H9 (cell line): ENCODE measurements around the gene STAMBPL1. TPM values are rescaled to one million over a fixed set of nuclear protein-coding genes. Genes with fewer than 3 reads are reported as not detected.

Experiments used
- DNase-seq: peaks from one replicate; pipeline ENCODE4 v3.0.0-alpha.2; 2017
- H2AFZ ChIP-seq: one replicate; pipeline ENCODE4 v1.6.1; 2013; ENCODE audit warnings: mild to moderate bottlenecking, low read length, control low read depth, moderate library complexity
- H2AK5ac ChIP-seq: 2 replicates; pipeline ENCODE4 v1.6.1; 2013; ENCODE audit warnings: low read length, control low read depth, mixed read lengths; ENCODE audit not compliant: insufficient read length
- H2BK120ac ChIP-seq: one replicate; pipeline ENCODE4 v1.6.1; 2013; ENCODE audit warnings: low read depth, mild to moderate bottlenecking, low read length, control low read depth, inconsistent platforms; ENCODE audit not compliant: poor library complexity, severe bottlenecking
- H2BK12ac ChIP-seq: 2 replicates; pipeline ENCODE4 v1.6.1; 2013; ENCODE audit warnings: low read length, control low read depth, mixed read lengths, low read depth; ENCODE audit not compliant: insufficient read length
- H2BK15ac ChIP-seq: 2 replicates; pipeline ENCODE4 v1.6.1; 2013; ENCODE audit warnings: low read depth, low read length, control low read depth
- H2BK20ac ChIP-seq: one replicate; pipeline ENCODE4 v1.6.1; 2013; ENCODE audit warnings: low read depth, mild to moderate bottlenecking, low read length, control low read depth, inconsistent platforms; ENCODE audit not compliant: poor library complexity, severe bottlenecking
- H2BK5ac ChIP-seq: 2 replicates; pipeline ENCODE4 v1.6.1; 2013; ENCODE audit warnings: low read length, control low read depth, mixed read lengths; ENCODE audit not compliant: insufficient read length
- H3K14ac ChIP-seq: 2 replicates; pipeline ENCODE4 v1.6.1; 2013; ENCODE audit warnings: low read length, control low read depth; ENCODE audit not compliant: insufficient read depth
- H3K18ac ChIP-seq: 2 replicates; pipeline ENCODE4 v1.6.1; 2013; ENCODE audit warnings: low read depth, mild to moderate bottlenecking, mixed read lengths, low read length, control low read depth; ENCODE audit not compliant: insufficient read length
- H3K23ac ChIP-seq: 2 replicates; pipeline ENCODE4 v1.6.1; 2013; ENCODE audit warnings: low read length, control low read depth, mixed read lengths, low read depth; ENCODE audit not compliant: insufficient read length
- H3K23me2 ChIP-seq: 2 replicates; pipeline ENCODE4 v1.6.1; 2013; ENCODE audit warnings: low read depth, mild to moderate bottlenecking, mixed read lengths, low read length, control low read depth; ENCODE audit not compliant: insufficient read length, poor library complexity, severe bottlenecking
- H3K27ac ChIP-seq: 2 replicates; pipeline ENCODE4 v1.5.1; 2013; ENCODE audit warnings: low read length, control low read depth, mixed read lengths, low read depth; ENCODE audit not compliant: insufficient read length
- H3K27me3 ChIP-seq: 2 replicates; pipeline ENCODE4 v1.6.1; 2013; ENCODE audit warnings: low read length, control low read depth, inconsistent platforms; ENCODE audit not compliant: insufficient read depth
- H3K4ac ChIP-seq: 2 replicates; pipeline ENCODE4 v1.6.1; 2013; ENCODE audit warnings: low read depth, mild to moderate bottlenecking, control low read depth, inconsistent platforms, low read length, moderate library complexity
- H3K4me1 ChIP-seq: 2 replicates; pipeline ENCODE4 v1.6.1; 2013; ENCODE audit warnings: low read length, control low read depth, inconsistent platforms; ENCODE audit not compliant: insufficient read depth
- H3K4me2 ChIP-seq: 2 replicates; pipeline ENCODE4 v1.6.1; 2013; ENCODE audit warnings: low read length, control low read depth, mixed read lengths; ENCODE audit not compliant: insufficient read length, insufficient read depth
- H3K56ac ChIP-seq: 2 replicates; pipeline ENCODE4 v1.6.1; 2013; ENCODE audit warnings: low read depth, mild to moderate bottlenecking, mixed read lengths, low read length, control low read depth; ENCODE audit not compliant: insufficient read length
- H3K79me1 ChIP-seq: 2 replicates; pipeline ENCODE4 v1.6.1; 2013; ENCODE audit warnings: low read depth, mild to moderate bottlenecking, moderate library complexity, low read length, control low read depth, inconsistent platforms; ENCODE audit not compliant: insufficient read depth, poor library complexity, severe bottlenecking
- H3K79me2 ChIP-seq: 2 replicates; pipeline ENCODE4 v1.6.1; 2013; ENCODE audit warnings: low read length, control low read depth, inconsistent platforms; ENCODE audit not compliant: insufficient read depth
- H3K9ac ChIP-seq: 2 replicates; pipeline ENCODE4 v1.6.1; 2013; ENCODE audit warnings: low read length, control low read depth, mixed read lengths; ENCODE audit not compliant: insufficient read length; ENCODE audit errors: extremely low read depth
- H3K9me3 ChIP-seq: one replicate; pipeline ENCODE4 v1.6.1; 2013; ENCODE audit warnings: low read depth, low read length, inconsistent platforms; ENCODE audit not compliant: control insufficient read depth
- H3T11ph ChIP-seq: one replicate; pipeline ENCODE4 v1.6.1; 2013; ENCODE audit warnings: mild to moderate bottlenecking, low read length, control low read depth, inconsistent platforms
- H4K20me1 ChIP-seq: one replicate; pipeline ENCODE4 v1.6.1; 2013; ENCODE audit not compliant: control insufficient read depth, insufficient read length, insufficient read depth
- H4K5ac ChIP-seq: 2 replicates; pipeline ENCODE4 v1.6.1; 2013; ENCODE audit warnings: low read depth, mild to moderate bottlenecking, mixed read lengths, low read length, control low read depth; ENCODE audit not compliant: insufficient read length
- H4K8ac ChIP-seq: replicated peaks from 2 replicates; pipeline ENCODE4 v1.6.1; 2013; ENCODE audit warnings: low read length, control low read depth, mixed read lengths, low read depth; ENCODE audit not compliant: insufficient read length
- H4K91ac ChIP-seq: 2 replicates; pipeline ENCODE4 v1.6.1; 2013; ENCODE audit warnings: low read depth, mild to moderate bottlenecking, moderate library complexity, mixed read lengths, low read length, control low read depth; ENCODE audit not compliant: insufficient read length
- H3K27ac Mint-ChIP-seq, 3 experiments: 2 replicates in 2 of 3; 3 replicates in 1 of 3; pipeline ENCODE4 v1.8.0; 2020 to 2021; ENCODE audit warnings: mixed read lengths in 3 of 3, mild to moderate bottlenecking in 1 of 3, moderate library complexity in 1 of 3
- H3K27me3 Mint-ChIP-seq: 2 replicates; pipeline ENCODE4 v1.8.0; 2021; ENCODE audit warnings: low read depth, mild to moderate bottlenecking, moderate library complexity, mixed read lengths
- H3K36me3 Mint-ChIP-seq, 3 experiments: 2 replicates in 2 of 3; 3 replicates in 1 of 3; pipeline ENCODE4 v1.8.0; 2020 to 2021; ENCODE audit warnings: low read depth in 3 of 3, mixed read lengths in 3 of 3; ENCODE audit not compliant: insufficient read depth in 1 of 3
- H3K4me1 Mint-ChIP-seq, 2 experiments: 2 replicates each; pipeline ENCODE4 v1.8.0; 2020; ENCODE audit warnings: mixed read lengths in 2 of 2
- H3K4me3 Mint-ChIP-seq, 2 experiments: 2 replicates in 1 of 2; 3 replicates in 1 of 2; pipeline ENCODE4 v1.8.0; 2020 to 2021; ENCODE audit warnings: mild to moderate bottlenecking in 2 of 2, mixed read lengths in 2 of 2, moderate library complexity in 1 of 2
- H3K9me3 Mint-ChIP-seq, 2 experiments: 2 replicates in 1 of 2; 3 replicates in 1 of 2; pipeline ENCODE4 v1.8.0; 2020; ENCODE audit warnings: mild to moderate bottlenecking in 2 of 2, mixed read lengths in 2 of 2, moderate library complexity in 1 of 2
- CTCF ChIP-seq: fragments of 200-600 bp; sonication (generic); conservative IDR thresholded peaks from 3 replicates; pipeline ENCODE4 v1.8.0; 2021; ENCODE audit warnings: antibody characterized with exemption, mild to moderate bottlenecking
- WGBS: extraction: QIAGEN DNeasy Blood & Tissue Kit; methylation state at CpG from one replicate; pipeline ENCODE4 v1.1.7; 2013; ENCODE audit warnings: missing lambda C conversion rate, low lambda C conversion rate, mixed read lengths; ENCODE audit not compliant: insufficient read length; ENCODE audit errors: extremely low coverage; 5-methylcytosine and 5-hydroxymethylcytosine counted together
- total RNA-seq: library from RNA; stranded (reverse); gene quantifications from 2 replicates; pipeline ENCODE4 v1.2.1, GENCODE V29; 2021

The STAMBPL1 gene
- total RNA-seq, 1 experiment from 2014 or later, result 3.2 TPM

GRCh38 chr10:88896994-88897853, 17.2 kb downstream of the STAMBPL1 start:
- Mint-ChIP-seq H3K9me3 (no peaks in the 10 kb centered on the region), H3K27me3 (no peaks in the 10 kb centered on the region), H3K4me3 (no peak overlapping the region), H3K27ac (peak overlapping the region in 2 of 3 experiments; percentile 1 to 30; a peak in 3 of 7 replicates), H3K4me1 (peaks cover 13 to 17% of the 10 kb centered on the region in 2 experiments), H3K36me3 (peaks cover 0 to 3% (median 2%) of the 10 kb centered on the region in 3 experiments; a peak in 3 of 7 replicates)
- H2BK12ac ChIP-seq, result no peak overlapping the region
- H4K20me1 ChIP-seq, result no peaks in the 10 kb centered on the region
- H2BK5ac ChIP-seq, result no peak overlapping the region
- H2BK120ac ChIP-seq, result no peak overlapping the region
- no peaks in the 10 kb centered on the region for H3K23me2 ChIP-seq
- H3K27me3 ChIP-seq, result no peaks in the 10 kb centered on the region
- DNase-seq, result no peak
- no peak overlapping the region for H3K9ac ChIP-seq
- no peak overlapping the region for H4K91ac ChIP-seq
- H3K4ac ChIP-seq, result no peak overlapping the region
- no peak overlapping the region for H3K14ac ChIP-seq
- no peak overlapping the region for H3T11ph ChIP-seq
- no peak overlapping the region for H4K5ac ChIP-seq
- H2AK5ac ChIP-seq, result no peak overlapping the region
- H2AFZ ChIP-seq, result no peak overlapping the region
- no peaks in the 10 kb centered on the region for H3K9me3 ChIP-seq
- H3K79me1 ChIP-seq, result no peaks in the 10 kb centered on the region
- H3K27ac ChIP-seq, result no peak overlapping the region
- H3K79me2 ChIP-seq, result no peaks in the 10 kb centered on the region
- H3K4me1 ChIP-seq, result peaks cover 3% of the 10 kb centered on the region; the same call in 1 of the 2 replicates
- no peak overlapping the region for H3K4me2 ChIP-seq
- H4K8ac ChIP-seq, result no peak overlapping the region
- H3K18ac ChIP-seq, result no peak overlapping the region
- no peak for TF ChIP-seq CTCF
- no peak overlapping the region for H2BK20ac ChIP-seq
- H3K56ac ChIP-seq, result no peak overlapping the region
- no peak overlapping the region for H3K23ac ChIP-seq
- WGBS, result no CpG with 5 or more reads among the region's 8 CpGs
- no peak overlapping the region for H2BK15ac ChIP-seq
